ENCODE results near the gene MUS81.

The MUS81 gene

GRCh38 chr11:65861533-65862183, 1.4 kb downstream of the MUS81 start:
- DNase-seq, result no peak

DNA sequence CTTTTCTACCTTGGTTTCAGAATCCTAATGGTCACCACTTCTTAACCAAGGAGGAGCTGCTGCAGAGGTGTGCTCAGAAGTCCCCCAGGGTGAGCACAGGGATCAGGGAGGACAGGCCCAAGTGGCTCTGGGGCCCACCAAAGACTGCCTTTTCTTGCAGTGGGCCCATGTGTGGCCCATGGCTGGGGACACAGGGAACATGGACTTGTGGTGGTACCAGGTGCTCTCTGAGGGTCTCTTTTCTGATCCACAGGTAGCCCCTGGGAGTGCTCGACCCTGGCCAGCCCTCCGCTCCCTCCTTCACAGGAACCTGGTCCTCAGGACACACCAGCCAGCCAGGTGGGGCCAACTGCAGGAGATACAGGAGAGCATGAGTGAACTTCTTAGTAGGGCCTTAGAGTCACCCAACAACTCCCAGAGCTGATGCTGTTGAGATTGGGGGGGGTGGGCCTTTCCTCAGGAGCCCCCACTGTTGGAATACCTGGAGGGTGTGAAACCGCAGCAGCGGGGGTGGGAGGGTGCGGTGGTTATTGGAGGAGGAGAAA, 2.0 kb downstream of the MUS81 start:
- DNase-seq, result no peak

- no peak for DNase-seq
Observed at GRCh38 chr11:65862941-65863888, 3.0 kb downstream of the MUS81 start.

- DNase-seq, result no peak
Observed at GRCh38 chr11:65863889-65864705, 3.9 kb downstream of the MUS81 start.

- DNase-seq, result no peak
Observed at GRCh38 chr11:65864706-65865471, 4.7 kb downstream of the MUS81 start.

- no peak for DNase-seq
Observed at GRCh38 chr11:65865550-65866172, 5.4 kb downstream of the MUS81 start.

DNA sequence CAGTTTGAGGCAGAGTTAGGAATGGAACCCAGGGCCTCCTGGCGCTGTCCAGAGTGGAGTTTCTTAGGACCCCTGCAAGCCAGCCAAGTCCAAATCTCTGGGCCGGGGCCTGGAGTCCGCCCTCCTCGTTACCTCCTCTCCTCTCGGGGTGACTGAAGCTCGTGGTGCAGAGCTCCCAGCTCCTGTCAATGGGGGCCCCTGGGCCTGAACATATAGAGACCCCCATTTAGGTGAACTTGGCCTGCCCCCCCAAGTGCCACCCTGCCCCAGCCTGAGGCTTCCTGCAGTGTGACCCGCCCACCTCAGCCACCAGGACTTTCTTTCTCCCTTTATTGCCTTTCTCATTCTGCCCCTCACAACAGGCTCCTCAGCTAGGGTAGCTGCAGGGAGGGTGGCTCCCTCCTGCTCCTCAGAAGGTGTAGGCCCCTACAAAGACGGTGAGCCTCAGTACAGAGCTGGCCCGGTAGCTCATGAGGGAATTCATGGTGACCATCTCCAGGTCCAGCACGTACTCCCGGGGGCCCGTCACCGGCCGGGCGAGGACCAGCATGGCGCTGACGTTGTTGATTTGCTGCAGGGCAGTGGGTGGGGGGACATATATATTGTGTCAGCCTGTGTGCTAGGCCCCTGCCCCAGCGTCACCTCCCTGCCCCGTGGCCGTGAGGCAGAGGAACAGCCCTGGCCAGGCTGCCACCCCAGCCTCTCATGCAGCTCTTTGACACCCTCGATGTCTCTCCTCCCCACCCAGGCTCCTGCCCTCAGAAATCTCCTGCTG, 6.5 kb downstream of the MUS81 start:
- DNase-seq, result no peak

- peak; percentile 46 for DNase-seq
Observed at GRCh38 chr11:65867284-65868071, 7.2 kb downstream of the MUS81 start.

DNA sequence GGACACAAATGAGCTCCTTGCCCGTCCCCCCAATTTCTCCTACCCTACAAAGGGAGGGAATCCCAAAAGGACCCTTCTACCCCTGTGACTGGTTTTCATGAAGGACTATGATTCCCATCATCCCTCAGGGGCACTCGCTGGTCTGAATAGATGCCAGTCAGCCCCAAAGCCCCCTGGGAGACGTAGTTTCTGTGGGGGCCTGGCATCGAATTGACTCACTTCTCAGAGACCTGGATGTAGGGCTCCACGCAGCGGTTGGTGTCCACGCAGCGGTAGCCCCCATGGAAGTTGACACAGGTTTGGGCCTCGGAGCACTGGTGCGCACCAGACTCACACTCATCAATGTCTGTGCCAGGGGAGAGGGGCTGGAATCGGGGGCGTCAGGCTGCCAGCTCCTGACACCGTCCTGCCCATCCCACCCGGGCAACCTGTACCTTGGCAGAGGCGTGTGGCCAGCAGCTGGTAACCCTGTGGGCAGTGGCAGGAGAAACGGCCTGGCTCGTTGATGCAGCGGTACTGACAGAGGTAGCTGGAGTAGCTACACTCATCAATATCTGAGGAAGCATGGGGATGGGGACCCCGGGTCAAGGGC, 7.9 kb downstream of the MUS81 start:
- DNase-seq, result peak; percentile 76

DNA sequence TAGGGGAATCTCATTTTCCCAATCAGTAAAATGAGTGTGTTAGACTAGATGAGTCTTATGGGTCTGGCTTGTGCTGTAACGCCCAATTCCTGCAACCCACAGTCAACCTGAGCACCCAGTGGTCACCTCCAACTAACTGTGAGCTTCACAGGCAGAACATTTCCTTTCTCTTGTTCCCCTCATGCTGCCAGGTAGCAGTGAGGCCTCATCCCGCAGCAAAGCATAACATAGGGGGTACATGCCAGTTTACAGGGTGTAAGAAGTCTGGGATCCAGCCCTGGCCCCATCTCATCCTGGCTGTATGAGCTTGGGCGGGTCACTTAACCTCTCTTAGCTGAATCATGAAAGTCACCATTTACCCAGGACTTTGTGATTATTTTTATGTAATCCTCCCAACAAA, 8.7 kb downstream of the MUS81 start:
- no peak for DNase-seq

- DNase-seq, result no peak
Observed at GRCh38 chr11:65869643-65870306, 9.5 kb downstream of the MUS81 start.

- DNase-seq, result no peak
Observed at GRCh38 chr11:65870307-65870658, 10.1 kb downstream of the MUS81 start.

- no peak for DNase-seq
Observed at GRCh38 chr11:65870706-65871681, 10.8 kb downstream of the MUS81 start.

- no peak for DNase-seq
Observed at GRCh38 chr11:65871811-65872548, 11.7 kb downstream of the MUS81 start.

- no peak for DNase-seq
Observed at GRCh38 chr11:65872586-65873317, 12.5 kb downstream of the MUS81 start, which contains the start of gene EFEMP2. TSS of gene EFEMP2 (minus strand) at chr11:65872800. CDS start at chr11:65872354, 446 bp downstream.
